NK-92 (cell line): Measurements from ENCODE around the gene LRRC4C.

Source experiments
- DNase-seq: peaks from one replicate; lab custom pipeline; 2025; ENCODE audit not compliant: unreplicated experiment; lab: John Stamatoyannopoulos, UW

LRRC4C gene

DNA sequence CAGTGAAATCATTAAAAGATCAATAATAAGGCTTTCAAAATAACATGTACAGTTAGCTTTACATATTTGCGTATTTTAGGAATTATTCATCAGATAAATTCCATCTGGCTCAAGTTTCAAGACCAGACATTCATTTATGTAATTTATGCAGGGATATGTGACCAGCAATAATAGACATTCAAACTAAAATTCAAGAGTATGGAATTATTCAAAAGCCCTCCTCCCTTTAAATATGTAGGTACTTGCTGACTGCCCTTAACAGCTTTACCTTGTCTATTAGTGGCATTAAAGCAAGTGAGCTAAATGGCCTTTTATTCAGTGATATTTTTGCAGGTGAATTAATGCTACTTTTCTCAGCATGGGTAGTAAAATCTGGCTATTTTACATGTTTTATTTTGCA, 126.1 kb downstream of the LRRC4C start:
- DNase-seq: no peak

DNA sequence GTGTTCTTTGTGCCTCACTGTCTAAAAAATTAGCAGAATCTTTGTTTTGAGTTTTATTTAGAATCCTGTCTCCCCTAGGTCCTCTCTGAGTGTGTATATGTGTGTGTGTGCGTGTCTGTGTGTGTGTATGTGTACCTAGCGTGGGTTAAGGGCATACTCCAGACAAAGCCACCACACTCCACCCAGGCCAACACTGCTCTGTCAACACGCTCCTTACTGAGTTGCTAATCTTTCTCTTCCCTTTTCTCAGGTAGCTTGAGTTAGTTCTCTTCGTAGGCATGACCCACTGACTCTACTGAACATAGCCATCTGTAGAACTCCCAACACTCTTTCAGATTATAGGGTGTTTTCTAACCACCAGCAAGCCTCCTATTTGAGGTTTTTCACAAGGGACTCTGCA, 131.1 kb downstream of the LRRC4C start:
- no peak for DNase-seq

DNA sequence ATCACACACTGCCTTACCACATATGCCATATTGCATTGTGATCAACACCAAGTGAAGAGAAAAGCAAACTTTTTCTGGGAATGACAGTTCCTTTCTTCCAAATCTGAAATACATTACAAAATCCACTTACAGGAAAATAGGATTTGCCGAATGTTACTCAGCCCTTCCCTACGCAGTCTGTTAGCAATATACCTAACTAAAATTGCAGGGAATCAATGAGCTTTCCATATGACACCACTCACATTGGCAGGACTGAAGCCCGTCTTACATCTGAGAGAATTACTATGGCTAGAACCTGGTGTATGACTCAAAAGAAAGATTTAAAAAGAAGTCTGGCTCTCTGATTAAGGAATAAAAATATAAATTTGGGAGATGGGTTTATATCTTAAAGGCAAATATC, 136.0 kb downstream of the LRRC4C start:
- DNase-seq: no peak

DNA sequence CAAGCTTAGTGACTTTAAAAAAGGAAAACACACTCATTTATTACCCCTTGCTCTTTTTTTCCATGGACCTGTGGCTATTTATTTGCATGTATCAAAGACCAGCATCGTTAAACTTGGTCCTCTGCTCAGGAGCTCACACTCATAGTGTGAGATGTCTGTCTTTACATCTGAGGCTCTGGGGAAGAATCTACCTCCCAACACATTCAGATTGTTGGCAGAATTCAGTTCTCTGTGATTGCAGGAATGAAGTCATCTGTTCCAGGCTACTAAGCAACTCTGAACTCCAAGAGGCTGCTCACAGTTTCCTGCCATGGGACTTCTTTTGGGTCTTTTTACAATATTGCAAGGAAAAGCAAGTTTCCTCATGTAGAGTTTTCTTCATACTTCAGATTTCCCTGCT, 138.8 kb downstream of the LRRC4C start:
- no peak for DNase-seq

DNA sequence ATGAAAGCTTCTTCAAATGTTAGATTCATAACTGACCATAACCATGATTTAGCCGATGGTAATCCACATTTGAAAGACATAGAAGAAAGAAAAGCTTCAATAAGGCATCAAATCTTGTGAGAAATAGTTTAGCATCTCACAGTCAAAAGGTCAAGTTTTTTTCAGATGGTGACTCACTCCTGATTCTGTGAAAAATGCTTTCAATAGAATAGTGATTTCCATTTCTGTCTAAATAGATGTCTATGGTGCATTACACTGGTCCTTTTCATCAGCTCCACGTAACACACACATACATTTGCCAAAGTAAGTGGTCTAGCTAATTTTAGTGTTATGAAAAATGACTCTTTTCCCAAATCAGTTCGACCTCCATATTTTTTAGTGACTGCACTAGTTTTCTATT, 139.2 kb downstream of the LRRC4C start:
- DNase-seq: no peak

DNA sequence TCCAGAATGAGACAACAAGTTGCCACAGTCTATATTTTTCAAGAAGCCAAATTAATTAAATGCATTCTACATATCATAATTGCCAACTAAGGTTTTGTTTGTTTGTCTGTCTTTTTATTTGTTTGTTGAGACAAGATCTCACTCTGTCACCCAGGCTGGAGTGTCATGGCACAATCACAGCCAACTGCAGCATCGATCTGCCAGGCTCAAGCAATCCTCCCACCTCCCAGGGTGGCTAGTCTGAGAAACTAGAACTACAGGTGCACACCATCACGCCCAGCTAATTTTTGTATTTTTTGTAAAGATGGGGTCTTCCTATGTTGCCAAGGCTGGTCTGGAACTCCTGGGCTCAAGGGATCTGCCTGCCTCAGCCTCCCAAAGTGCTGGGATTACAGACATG, 140.0 kb downstream of the LRRC4C start:
- no peak for DNase-seq

DNA sequence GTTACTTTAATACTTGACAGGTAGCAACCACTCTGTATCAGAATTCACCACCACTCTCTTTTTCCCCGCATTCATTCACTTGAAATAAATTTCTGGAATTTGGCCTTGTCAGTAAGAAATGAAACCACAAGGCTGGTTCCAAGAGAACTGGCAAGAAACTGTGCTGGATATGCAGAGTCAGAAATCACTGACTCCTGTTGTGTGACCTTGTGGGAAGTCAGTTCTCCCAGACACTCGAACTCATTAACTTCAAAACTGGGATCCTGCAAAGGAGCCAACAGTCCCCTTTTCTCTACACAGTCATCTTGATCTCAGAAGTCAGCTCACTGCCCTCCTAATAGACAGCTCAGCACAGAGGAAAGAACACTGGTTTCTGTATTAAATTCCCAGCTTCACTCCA, 142.7 kb downstream of the LRRC4C start:
- no peak for DNase-seq

DNA sequence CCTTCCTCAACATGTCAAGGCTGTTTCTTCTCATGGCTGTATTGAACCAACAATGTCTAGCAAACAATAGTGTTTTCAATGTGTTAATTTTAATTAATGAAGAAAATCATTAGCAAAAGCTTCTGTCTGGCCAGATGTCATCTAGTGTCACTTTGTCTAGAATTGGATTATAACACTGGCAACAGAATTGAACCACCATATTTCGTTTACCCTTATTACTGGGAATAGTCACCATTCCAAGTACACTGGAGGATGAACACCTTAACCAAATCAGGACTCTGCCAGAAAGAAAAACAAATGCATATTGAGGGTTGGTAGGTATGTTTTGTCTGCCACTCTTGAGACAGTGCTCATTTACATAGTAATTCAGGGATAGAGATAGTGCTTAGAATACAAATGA, 146.2 kb downstream of the LRRC4C start:
- no peak for DNase-seq

DNA sequence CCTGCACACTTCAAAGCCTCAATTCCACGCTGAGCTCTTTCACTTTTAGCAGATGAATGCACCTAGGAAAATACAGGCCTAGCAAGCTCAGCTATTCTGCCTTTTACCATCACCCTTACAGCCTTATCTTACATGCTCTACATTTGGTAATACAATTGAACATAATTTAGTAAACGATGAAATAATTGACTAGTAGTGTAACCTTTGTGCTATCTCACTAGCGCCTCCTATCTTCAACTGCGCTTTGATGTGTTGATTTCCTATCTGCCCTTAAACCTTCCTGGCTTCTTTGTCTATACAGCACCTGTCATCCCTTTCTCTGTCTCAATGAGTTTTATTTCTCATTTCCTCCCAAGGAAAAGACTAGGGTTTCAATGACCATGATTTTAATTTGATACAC, 149.7 kb downstream of the LRRC4C start:
- DNase-seq: no peak

DNA sequence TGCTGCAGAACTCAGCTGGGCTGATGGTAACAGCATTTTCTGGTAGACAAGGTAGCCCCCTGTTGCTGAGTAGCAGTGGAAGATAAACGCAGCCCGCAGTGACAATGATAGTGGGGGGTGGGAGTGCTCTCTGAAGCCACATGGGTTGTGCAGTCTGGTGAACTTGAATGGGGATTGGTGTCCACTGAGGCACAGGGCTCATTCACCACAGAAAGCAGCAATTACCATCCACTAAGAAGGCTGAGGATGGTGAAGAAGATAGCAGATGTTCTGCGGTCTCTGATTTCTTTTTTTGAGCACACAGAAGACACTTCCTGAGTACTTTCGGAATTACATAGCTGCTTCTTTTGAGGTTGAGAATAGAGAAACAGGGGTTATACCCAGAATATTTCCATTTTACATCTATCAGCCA, 150.3 kb downstream of the LRRC4C start:
- no peak for DNase-seq

DNA sequence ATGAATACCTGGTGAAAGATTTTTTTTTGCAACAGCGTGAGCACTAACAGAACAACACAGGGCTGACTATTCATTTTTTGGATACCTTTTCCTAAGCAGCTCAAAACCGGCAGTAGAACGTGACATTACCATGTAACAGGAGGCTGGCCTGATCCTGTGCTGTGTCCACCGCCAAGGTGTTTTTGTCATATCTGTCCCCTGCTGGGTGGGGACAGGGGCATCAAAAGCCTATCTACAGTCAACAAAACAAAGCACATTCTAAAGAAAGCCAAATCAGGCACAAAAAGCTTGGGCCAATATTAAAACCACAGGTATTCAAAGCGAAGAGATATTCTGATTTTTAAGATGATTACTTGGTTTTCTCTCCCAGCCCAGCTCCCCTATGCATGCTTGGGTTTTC, 151.2 kb downstream of the LRRC4C start:
- no peak for DNase-seq

DNA sequence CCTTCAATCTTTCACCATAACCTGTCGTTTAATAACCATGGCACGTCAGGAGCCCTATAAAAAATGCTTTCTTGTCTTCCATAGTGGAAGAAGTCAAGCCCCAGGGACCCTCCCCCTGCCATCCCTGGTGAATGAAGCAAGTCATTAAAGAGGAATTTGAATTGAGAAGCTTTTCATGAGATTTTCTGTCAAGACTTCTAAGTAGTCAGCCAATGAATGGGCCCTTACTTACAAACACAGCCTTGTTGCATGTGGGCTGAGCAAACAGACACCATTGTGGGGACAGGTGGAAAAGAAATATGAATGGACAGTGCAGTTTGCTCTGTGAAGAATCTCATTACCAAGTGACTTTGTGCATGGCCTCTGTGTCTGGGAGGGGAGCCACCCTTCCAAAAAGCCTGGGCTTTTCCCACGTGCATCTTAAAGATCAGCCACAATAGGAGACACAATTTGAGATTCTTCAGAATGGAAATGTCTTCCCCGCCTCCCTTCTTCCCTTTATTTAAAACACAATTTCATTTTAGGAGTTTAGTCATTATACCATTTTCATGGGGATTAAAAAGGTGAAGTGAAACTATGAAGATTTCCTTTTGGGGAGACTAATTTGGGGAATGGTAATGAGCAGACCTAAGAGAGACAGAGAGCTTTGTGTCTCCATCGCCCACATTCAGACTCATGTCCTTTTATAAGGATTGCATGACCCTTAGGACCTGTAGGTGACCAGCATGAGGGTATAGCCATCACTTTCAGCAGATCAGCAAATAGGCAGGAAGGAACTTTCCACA, 152.0 kb downstream of the LRRC4C start:
- DNase-seq: no peak

DNA sequence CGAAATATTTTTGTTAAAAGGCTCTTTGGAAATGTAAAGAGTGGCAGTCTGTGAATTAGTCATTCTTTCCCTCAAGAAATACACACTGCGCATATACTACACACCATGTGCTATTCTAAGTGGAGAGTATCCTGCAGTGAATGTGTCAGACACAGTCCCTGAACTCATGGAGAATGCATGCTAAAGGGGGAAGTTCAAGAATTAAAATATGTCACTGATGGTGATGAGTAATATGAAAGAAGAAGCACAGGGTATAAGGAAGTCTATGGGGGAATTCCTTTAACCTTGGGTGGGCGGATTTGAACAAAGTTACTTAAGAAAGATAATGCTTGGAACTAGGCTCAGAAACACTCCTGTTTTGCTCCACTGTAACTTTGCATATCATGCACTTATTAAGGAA, 153.0 kb downstream of the LRRC4C start:
- no peak for DNase-seq

DNA sequence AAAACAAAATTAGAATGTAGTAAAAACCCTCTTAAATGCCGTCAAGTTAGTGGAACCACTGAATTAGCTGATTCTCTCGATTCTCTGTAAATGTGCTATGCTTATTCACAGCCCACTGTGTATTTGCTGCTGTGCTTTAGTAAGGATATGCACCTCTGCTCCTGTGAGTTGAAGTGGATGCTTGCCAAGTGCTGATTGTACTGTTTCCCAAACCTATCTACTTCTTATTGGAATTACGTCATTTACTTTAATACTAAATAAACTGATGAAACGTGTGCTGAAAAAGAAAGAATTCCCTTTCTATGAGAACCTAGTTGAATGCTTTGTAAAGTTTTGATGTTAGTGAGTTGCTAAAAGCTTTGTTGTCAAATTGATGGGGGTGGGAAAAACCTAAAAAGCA, 158.4 kb downstream of the LRRC4C start:
- no peak for DNase-seq

DNA sequence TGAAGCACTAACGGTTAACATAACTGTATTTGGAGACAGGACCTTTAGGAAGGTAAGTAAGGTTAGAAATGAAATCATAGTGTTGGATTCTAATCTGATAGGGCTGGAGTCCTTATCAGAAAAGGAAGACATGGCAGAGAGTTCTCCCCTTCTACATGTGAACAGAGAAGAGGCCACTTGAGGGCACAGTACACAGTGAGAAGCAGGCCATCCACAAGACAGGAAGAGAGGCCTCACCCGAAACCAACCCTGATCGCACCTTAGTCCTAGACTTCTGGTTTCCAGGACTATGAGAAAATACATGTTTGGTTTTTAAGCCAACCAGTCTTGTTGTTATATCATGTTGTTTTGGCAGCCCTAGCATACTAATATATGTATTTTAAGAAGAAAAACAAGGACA, 170.0 kb downstream of the LRRC4C start:
- no peak for DNase-seq

DNA sequence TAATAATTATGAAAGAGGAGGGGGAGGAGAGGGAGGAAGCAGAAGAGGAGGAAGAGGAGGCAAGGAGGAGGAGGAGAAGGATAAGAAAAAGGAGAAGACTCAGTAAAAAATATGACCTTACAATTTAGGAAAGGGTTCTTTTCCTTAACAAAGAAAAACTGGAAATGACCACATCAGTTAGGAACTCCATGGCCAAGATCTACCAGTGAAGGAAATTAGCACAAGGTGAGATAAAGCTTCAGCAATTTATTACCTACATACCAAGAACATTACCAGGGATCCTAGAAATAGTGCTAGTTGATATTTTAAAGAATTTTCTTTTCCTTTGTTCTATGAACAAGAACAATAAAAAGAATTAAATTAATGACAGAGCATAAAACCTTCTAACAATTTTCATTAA, 172.7 kb downstream of the LRRC4C start:
- DNase-seq: no peak

DNA sequence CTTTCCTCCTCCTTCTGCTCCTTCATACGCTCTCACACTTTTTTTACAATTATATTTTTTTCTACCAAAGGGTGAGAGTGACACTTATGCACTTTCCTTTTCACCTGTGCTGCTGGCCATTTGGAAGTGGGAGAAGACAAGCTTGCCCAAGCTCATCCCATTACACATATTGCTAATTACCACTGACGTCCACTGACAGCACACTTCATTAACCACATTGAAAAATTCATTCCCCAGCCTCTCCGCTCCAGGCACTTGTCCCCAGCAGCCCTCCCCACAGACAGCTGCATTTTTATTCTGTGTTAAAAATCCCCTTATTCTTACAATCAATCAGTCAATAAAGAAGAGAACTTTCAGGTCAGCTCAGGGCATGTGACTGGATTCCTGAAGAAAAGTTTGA, 175.1 kb downstream of the LRRC4C start:
- DNase-seq: no peak

DNA sequence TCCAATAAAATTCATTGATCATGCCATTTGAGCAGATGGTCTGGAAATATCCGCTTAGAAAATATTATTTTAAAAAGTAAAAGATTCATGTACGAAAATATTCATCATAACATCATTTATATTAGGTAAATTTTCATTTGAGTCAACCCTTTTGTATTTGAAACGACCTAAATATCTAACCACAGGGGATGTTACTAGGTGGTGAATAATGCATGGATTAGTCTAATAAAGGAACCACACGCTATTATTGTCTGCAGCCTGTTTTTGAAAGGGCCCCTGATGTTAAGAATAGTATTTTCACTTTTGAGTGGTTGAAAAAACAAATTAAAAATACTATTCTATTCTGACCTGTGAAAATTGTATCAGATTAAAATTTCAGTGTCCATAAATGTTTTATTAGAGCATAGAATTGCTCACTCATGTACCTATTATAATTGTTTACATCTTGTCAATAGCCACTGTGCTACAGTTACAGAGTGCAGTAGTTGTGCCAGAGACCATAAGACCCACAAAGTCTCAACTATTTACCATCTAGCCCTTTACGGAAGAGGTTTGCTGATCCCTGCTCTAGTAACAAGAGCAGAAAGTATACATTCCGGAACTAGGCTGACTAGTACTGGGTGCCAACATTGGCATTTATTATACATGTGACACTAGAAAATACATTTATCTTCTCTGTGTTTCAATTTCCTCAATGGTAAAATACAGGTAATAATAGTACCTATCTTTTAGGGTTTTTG, 176.1 kb downstream of the LRRC4C start:
- DNase-seq: no peak

DNA sequence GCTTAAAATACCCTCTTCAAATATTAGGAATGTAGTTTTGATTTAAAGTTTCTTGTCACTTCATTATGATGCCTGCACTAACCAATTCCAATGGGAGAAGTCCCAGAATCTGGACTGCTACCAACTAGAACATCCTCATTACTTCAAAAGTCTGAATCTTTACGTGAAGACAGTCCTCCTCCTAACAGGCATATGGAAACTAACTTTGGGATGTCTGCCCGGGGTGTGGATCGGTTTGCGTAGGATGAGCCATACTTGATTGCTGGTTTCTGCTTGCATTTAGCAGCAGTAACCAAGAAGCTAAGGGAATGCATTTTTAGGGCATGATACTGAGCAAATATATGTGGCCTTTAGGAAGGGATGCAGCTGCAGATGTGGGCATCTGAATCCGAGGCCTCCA, 177.1 kb downstream of the LRRC4C start:
- no peak for DNase-seq

DNA sequence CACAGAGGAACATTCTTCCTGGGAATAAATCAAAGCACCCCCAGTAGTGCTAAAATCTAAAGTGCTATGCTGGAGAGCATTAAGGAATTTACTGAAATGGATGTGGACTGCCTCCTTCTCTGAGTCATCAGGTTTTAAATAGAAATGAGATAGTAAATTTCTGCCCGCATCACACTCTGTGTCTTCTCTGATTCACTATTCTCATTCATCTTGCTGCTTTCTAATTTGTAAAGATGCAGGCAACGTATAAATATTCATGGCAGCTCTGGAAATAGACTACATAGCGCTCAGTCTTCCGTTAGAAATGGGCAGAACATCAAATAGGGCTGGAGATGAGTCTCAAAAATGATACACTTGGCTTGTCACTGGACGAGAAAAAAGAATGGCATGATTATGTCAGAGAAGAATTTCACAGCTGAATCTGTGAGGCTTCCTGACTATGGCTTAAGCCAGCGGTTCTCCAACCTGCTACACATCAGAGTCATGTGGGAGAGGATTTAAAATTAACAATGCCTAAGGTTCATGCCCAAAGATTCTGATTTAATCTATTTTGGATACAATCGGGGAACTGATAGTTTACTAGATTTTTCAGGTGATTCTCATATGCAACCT, 178.2 kb downstream of the LRRC4C start:
- DNase-seq: no peak

DNA sequence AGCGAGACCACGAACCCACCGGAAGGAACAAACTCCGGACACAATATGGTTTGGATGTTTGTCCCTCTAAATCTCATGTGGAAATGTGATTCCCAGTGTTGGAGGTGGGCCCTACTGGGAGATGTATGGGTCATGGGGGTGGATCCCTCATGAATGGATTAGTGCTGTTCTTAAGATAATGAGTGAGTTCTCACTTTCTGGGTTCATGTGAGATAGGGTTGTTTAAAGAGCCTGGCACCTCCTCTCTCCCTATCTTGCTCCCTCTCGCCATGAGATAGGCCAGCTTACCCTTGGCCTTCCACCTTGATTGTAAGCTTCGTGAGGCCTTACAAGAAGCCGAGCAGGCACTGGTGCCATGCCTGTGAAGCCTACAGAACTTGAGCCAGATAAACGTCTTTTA, 184.6 kb downstream of the LRRC4C start:
- no peak for DNase-seq

DNA sequence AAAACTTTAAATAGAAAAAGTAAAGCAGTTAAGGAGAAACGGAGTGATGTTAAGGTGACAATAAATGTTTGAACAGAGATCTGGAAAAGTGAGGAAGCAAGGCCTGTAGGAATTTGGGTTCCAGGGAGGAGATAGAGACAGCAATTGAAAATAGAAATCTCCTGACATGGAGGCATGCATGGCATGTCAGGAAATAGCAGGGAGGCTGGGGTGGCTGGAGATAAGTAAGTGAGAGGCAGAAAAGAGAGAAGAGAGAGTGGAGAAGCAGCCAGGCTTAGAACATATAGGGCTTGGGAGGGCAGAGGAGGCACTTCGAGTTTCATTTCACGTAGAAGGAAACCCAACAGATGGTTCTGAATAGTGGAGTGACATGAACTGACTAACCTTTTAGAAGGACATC, 185.5 kb downstream of the LRRC4C start:
- no peak for DNase-seq
